ENCODE data around the gene AP4B1. TPM values are rescaled to one million over a fixed set of nuclear protein-coding genes. Genes with fewer than 3 reads are reported as not detected.

AP4B1 gene
- total RNA-seq, 1 donor from 2014 or later, result 9.8 TPM

DNA sequence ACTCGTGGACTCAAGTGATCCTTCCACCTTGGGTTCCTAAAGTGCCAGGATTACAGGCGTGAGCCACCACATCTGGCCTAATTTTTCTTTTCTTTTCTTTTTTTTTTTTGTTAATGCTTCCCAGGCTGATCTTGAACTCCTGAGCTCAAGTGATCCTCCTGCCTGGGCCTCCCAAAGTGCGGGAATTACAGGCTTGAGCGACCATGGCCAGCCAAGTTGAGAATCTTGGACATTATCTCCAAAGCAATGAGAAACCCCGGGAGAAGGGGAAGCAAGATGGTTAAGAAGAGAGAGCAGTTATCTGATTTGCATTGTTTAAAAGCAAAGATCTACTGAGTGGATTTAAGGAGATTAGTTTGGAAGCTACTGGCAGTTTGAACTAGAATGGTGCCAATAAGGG, 33.6 kb upstream of the AP4B1 start:
- DNase-seq (ENCODE audit: low read depth), result no peak
- TF ChIP-seq, protein P1, sequence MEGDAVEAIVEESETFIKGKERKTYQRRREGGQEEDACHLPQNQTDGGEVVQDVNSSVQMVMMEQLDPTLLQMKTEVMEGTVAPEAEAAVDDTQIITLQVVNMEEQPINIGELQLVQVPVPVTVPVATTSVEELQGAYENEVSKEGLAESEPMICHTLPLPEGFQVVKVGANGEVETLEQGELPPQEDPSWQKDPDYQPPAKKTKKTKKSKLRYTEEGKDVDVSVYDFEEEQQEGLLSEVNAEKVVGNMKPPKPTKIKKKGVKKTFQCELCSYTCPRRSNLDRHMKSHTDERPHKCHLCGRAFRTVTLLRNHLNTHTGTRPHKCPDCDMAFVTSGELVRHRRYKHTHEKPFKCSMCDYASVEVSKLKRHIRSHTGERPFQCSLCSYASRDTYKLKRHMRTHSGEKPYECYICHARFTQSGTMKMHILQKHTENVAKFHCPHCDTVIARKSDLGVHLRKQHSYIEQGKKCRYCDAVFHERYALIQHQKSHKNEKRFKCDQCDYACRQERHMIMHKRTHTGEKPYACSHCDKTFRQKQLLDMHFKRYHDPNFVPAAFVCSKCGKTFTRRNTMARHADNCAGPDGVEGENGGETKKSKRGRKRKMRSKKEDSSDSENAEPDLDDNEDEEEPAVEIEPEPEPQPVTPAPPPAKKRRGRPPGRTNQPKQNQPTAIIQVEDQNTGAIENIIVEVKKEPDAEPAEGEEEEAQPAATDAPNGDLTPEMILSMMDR (conservative IDR thresholded peaks at IDR 0.05; ENCODE audit: low read depth, low read length), result no peak
- H3K4me3 ChIP-seq (ENCODE audit: low read depth, low read length), result no peak overlapping the region

DNA sequence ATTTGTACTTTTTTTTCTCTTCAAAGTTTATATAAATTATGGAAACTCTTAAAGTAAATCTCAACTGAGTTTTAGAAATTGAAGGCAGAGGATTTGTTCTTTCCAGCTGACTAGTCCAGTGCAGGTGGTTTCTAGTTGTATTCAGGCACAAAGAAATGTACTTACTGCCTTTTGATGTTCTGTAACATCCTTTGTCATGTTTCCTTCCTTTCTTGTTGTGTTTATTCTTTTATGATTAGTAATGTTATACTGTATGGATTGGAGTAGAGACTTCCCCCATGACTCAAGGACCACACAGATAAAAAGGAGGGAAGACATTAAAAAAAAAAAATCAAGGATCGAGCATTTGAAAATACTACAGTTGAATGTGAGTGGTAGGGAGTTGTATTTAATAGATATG, 32.5 kb upstream of the AP4B1 start:
- TF ChIP-seq, protein P1 (conservative IDR thresholded peaks at IDR 0.05; ENCODE audit: low read depth, low read length), result no peak
- no peak for DNase-seq (ENCODE audit: low read depth)

DNA sequence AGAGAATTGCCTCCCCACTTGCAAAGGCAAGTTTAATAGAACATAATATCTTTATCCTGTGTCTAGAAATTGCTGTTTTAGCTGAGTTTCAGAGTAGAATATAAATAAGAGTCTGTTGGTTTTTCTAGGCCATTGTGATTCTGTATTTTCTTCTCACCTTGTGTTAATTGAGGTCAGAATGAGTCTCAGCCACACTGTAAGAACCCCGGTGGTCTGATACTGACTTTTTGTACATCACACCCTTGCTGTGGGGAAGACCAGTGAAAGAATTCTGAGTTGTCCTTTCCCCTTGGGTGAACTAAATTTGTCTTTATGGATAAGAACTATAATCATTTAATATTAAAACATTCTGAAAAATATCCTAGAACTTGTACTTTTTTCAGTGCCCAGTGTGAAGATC, 31.4 kb upstream of the AP4B1 start:
- no peak overlapping the region for H3K4me3 ChIP-seq (ENCODE audit: low read depth, low read length)
- TF ChIP-seq, protein P1 (conservative IDR thresholded peaks at IDR 0.05; ENCODE audit: low read depth, low read length), result no peak
- DNase-seq (ENCODE audit: low read depth), result no peak

More for the DNA sequence above, 32.5 kb upstream of the AP4B1 start:
- H3K4me3 ChIP-seq (ENCODE audit: low read depth, low read length), result no peak overlapping the region

DNA sequence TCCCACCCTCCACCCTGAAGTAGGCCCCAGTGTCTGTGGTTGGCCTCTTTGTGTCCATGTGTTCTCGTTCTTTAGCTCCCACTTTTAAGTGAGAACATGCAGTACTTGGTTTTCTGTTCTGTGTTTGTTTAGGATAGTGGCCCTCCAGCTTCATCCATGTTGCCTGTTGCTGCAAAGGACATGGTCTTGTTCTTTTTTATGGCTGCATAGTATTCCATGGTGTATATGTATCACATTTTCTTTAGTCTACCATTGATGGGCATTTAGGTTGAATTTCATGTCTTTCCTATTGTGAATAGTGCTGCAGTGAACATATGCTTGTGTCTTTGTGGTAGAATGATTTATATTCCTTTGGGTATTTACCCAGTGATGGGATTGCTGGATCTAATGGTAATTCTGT, 30.6 kb upstream of the AP4B1 start:
- no peak overlapping the region for H3K4me3 ChIP-seq (ENCODE audit: low read depth, low read length)
- DNase-seq (ENCODE audit: low read depth), result no peak
- TF ChIP-seq, protein P1 (conservative IDR thresholded peaks at IDR 0.05; ENCODE audit: low read depth, low read length), result no peak

DNA sequence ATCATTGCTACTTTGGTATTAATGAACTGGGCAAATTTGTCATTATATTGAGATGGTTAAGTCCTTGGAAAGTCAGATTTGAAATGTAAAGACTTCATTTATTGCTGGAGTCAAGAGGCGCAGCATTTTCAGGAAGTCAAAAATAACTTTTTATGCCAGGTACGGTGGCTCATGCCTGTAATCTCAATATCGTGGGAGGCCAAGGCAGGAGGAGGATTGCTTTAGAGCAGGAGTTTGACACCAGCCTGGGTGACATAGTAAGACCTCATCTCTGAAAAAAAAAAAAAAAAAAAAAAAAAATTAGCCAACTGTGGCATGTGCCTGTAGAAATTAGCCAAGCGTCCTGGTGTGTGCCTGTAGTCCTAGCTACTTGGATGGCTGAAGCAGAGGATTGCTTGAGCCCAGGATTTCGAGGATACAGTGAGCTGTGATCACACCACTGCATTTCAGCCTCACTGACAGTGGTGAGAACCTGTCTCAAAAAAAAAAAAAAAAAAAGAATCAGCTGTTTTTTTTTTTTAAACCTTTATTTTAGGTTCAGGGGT, 30.0 kb upstream of the AP4B1 start:
- TF ChIP-seq, protein P1 (conservative IDR thresholded peaks at IDR 0.05; ENCODE audit: low read depth, low read length), result no peak
- DNase-seq (ENCODE audit: low read depth), result no peak
- no peak overlapping the region for H3K4me3 ChIP-seq (ENCODE audit: low read depth, low read length)

DNA sequence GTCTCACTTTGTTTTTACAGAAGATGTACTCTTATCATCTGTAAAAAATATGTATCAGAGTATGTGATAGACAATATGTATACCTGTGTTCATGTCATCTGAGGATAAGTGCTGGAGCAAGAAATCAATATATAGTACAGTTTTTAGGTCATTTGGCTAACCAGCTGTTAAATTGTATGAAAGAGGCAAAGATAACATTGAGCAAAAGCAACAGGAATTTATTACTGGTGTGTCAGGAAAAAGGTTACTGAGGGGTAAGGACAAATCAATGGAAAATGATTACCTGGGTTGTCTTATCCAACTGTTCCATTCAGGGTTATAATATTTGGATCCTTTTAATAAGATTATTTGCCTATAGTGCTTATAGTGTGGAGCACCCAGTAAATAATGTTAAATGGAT, 29.4 kb upstream of the AP4B1 start:
- DNase-seq (ENCODE audit: low read depth), result no peak
- no peak overlapping the region for H3K4me3 ChIP-seq (ENCODE audit: low read depth, low read length)
- TF ChIP-seq, protein P1 (conservative IDR thresholded peaks at IDR 0.05; ENCODE audit: low read depth, low read length), result no peak

DNA sequence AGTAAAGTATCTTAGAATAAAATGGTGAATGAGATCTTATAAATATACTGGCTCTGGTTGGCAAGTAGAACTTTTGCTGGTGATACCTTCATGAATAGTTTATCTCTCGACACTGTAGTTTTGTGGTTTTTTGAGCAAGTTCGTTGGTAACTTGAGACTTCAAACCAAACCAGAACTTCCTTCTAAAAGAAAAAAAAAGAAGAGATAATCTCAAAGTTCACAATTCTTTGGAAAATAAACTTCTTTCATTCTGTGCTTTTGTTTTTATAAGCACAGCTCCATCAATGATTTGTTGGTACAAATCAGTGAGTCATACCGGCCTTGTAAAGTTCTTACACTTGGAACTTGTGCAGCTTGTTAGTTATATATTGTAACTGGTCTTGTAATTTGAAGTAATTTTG, 26.9 kb upstream of the AP4B1 start:
- TF ChIP-seq, protein P1 (conservative IDR thresholded peaks at IDR 0.05; ENCODE audit: low read depth, low read length), result no peak
- H3K4me3 ChIP-seq (ENCODE audit: low read depth, low read length), result peak overlapping the region; percentile 64
- no peak for DNase-seq (ENCODE audit: low read depth)
